ENCODE data around the gene TSPAN16. TPM values are rescaled to one million over a fixed set of nuclear protein-coding genes. Genes with fewer than 3 reads are reported as not detected.
"Not testable (repeated sequence)": the region's sequence is repeated elsewhere in the genome, so short reads cannot be mapped to it uniquely, and the experiment has no call there.

TSPAN16 gene
- total RNA-seq, 2 experiments from 2014 or later: not detected

GRCh38 chr19:11286312-11286974, 9.5 kb upstream of the TSPAN16 start:
- Mint-ChIP-seq H3K27ac (no peak overlapping the region), H3K4me3 (no peak overlapping the region), H3K9me3 (no peaks in the 10 kb centered on the region), H3K4me1 (peaks cover 3% of the 10 kb centered on the region), H3K27me3 (peaks cover 85% of the 10 kb centered on the region), H3K36me3 (no peaks in the 10 kb centered on the region)
- DNase-seq: no peak

GRCh38 chr19:11288349-11288748, 7.6 kb upstream of the TSPAN16 start:
- Mint-ChIP-seq H3K36me3 (no peaks in the 10 kb centered on the region), H3K4me1 (peaks cover 3% of the 10 kb centered on the region), H3K27me3 (peaks cover 78% of the 10 kb centered on the region), H3K27ac (no peak overlapping the region), H3K9me3 (no peaks in the 10 kb centered on the region), H3K4me3 (no peak overlapping the region)
- DNase-seq: no peak

GRCh38 chr19:11290256-11290655, 5.7 kb upstream of the TSPAN16 start:
- H3K4me3 Mint-ChIP-seq: no peak overlapping the region
- H3K27ac Mint-ChIP-seq: no peak overlapping the region
- DNase-seq: no peak
- H3K36me3 Mint-ChIP-seq: no peaks in the 10 kb centered on the region
- H3K27me3 Mint-ChIP-seq: peaks cover 81% of the 10 kb centered on the region
- H3K9me3 Mint-ChIP-seq: no peaks in the 10 kb centered on the region
- H3K4me1 Mint-ChIP-seq: peaks cover 7% of the 10 kb centered on the region

- peaks cover 7% of the 10 kb centered on the region for H3K4me1 Mint-ChIP-seq
- DNase-seq: no peak
- peaks cover 77% of the 10 kb centered on the region for H3K27me3 Mint-ChIP-seq
- H3K27ac Mint-ChIP-seq: no peak overlapping the region
- no peaks in the 10 kb centered on the region for H3K36me3 Mint-ChIP-seq
- H3K4me3 Mint-ChIP-seq: no peak overlapping the region
- H3K9me3 Mint-ChIP-seq: no peaks in the 10 kb centered on the region
Observed at GRCh38 chr19:11291415-11291814, 4.5 kb upstream of the TSPAN16 start.

- Mint-ChIP-seq H3K27ac (no peak overlapping the region), H3K4me1 (peaks cover 4% of the 10 kb centered on the region), H3K9me3 (no peaks in the 10 kb centered on the region), H3K36me3 (no peaks in the 10 kb centered on the region), H3K27me3 (peaks cover 73% of the 10 kb centered on the region), H3K4me3 (no peak overlapping the region)
- no peak for DNase-seq
Observed at GRCh38 chr19:11291991-11292390, 4.0 kb upstream of the TSPAN16 start.

GRCh38 chr19:11293433-11294389, 2.2 kb upstream of the TSPAN16 start:
- Mint-ChIP-seq H3K4me3 (peak overlapping the region; percentile 45), H3K27ac (no peak overlapping the region), H3K27me3 (peaks cover 57% of the 10 kb centered on the region), H3K36me3 (no peaks in the 10 kb centered on the region), H3K4me1 (peaks cover 4% of the 10 kb centered on the region), H3K9me3 (no peaks in the 10 kb centered on the region)
- peak; percentile 84 for DNase-seq

GRCh38 chr19:11295180-11295579, 780 bp upstream of the TSPAN16 start:
- Mint-ChIP-seq H3K36me3 (no peaks in the 10 kb centered on the region), H3K4me3 (no peak overlapping the region), H3K9me3 (no peaks in the 10 kb centered on the region), H3K4me1 (peaks cover 4% of the 10 kb centered on the region), H3K27ac (no peak overlapping the region), H3K27me3 (peaks cover 50% of the 10 kb centered on the region)
- DNase-seq: no peak

- no peak for DNase-seq
- no peaks in the 10 kb centered on the region for H3K36me3 Mint-ChIP-seq
- no peaks in the 10 kb centered on the region for H3K9me3 Mint-ChIP-seq
- H3K27me3 Mint-ChIP-seq: peaks cover 39% of the 10 kb centered on the region
- no peak overlapping the region for H3K27ac Mint-ChIP-seq
- H3K4me3 Mint-ChIP-seq: no peak overlapping the region
- H3K4me1 Mint-ChIP-seq: peaks cover 4% of the 10 kb centered on the region
Observed at GRCh38 chr19:11296264-11296663, 304 bp downstream of the TSPAN16 start.

GRCh38 chr19:11299946-11300810, 4.2 kb downstream of the TSPAN16 start:
- no peaks in the 10 kb centered on the region for H3K36me3 Mint-ChIP-seq
- H3K27me3 Mint-ChIP-seq: peaks cover 9% of the 10 kb centered on the region
- H3K4me3 Mint-ChIP-seq: no peak overlapping the region
- no peak for DNase-seq
- H3K9me3 Mint-ChIP-seq: no peaks in the 10 kb centered on the region
- H3K4me1 Mint-ChIP-seq: no peaks in the 10 kb centered on the region
- H3K27ac Mint-ChIP-seq: no peak overlapping the region

- no peak for DNase-seq
- Mint-ChIP-seq H3K27me3 (peaks cover 5% of the 10 kb centered on the region), H3K4me3 (no peak overlapping the region), H3K27ac (no peak overlapping the region), H3K36me3 (no peaks in the 10 kb centered on the region), H3K9me3 (no peaks in the 10 kb centered on the region), H3K4me1 (no peaks in the 10 kb centered on the region)
Observed at GRCh38 chr19:11300811-11301120, 4.8 kb downstream of the TSPAN16 start.

- Mint-ChIP-seq H3K4me3 (no peak overlapping the region), H3K27me3 (peaks cover under 1% of the 10 kb centered on the region), H3K27ac (no peak overlapping the region), H3K9me3 (no peaks in the 10 kb centered on the region), H3K36me3 (no peaks in the 10 kb centered on the region), H3K4me1 (no peaks in the 10 kb centered on the region)
- no peak for DNase-seq
Observed at GRCh38 chr19:11304936-11305335, 9.0 kb downstream of the TSPAN16 start.

- no peak overlapping the region for H3K27ac Mint-ChIP-seq
- no peaks in the 10 kb centered on the region for H3K9me3 Mint-ChIP-seq
- H3K4me3 Mint-ChIP-seq: no peak overlapping the region
- no peak for DNase-seq
- H3K36me3 Mint-ChIP-seq: no peaks in the 10 kb centered on the region
- peaks cover 8% of the 10 kb centered on the region for H3K27me3 Mint-ChIP-seq
- H3K4me1 Mint-ChIP-seq: no peaks in the 10 kb centered on the region
Observed at GRCh38 chr19:11306337-11306736, 10.4 kb downstream of the TSPAN16 start.

GRCh38 chr19:11320278-11320995, 24.5 kb downstream of the TSPAN16 start:
- H3K36me3 Mint-ChIP-seq, DNase-seq, H3K4me3 Mint-ChIP-seq, H3K27ac Mint-ChIP-seq, H3K9me3 Mint-ChIP-seq: not testable (repeated sequence)
- Mint-ChIP-seq H3K4me1 (peaks cover 20% of the 10 kb centered on the region), H3K27me3 (peaks cover 45% of the 10 kb centered on the region)

- Mint-ChIP-seq H3K27me3 (peaks cover 45% of the 10 kb centered on the region), H3K4me3 (no peak overlapping the region), H3K9me3 (no peaks in the 10 kb centered on the region), H3K4me1 (peaks cover 20% of the 10 kb centered on the region), H3K27ac (no peak overlapping the region), H3K36me3 (no peaks in the 10 kb centered on the region)
- DNase-seq: no peak
Observed at GRCh38 chr19:11321191-11322126, 25.5 kb downstream of the TSPAN16 start.

Data from activated naive CD8-positive, alpha-beta T cell treated with anti-CD3 and anti-CD28 coated beads for 36 hours (primary cell).